Prostate gland (tissue), 2 donors: ENCODE data around the gene MIB2.
"Not testable (repeated sequence)": the region's sequence is repeated elsewhere in the genome, so short reads cannot be mapped to it uniquely, and the experiment has no call there.

Experiments used
- POLR2A ChIP-seq: fragments of 450-650 bp; IDR thresholded peaks from one replicate; pipeline ENCODE4 v1.6.1; 2016; ENCODE audit warnings: antibody characterized with exemption, mild to moderate bottlenecking
- TF ChIP-seq, protein P1 (sequence below), 4 experiments: fragments of 200-600 bp in 2 of 4; fragments of 450-650 bp in 2 of 4; sonication (generic) in 2 of 4; IDR thresholded peaks; 1 replicate in 3 of 4; 2 replicates in 1 of 4; pipeline ENCODE4 v1.5.1; 2016 to 2019; ENCODE audit warnings: antibody characterized with exemption in 4 of 4, mild to moderate bottlenecking in 2 of 4, moderate library complexity in 2 of 4

DNA sequence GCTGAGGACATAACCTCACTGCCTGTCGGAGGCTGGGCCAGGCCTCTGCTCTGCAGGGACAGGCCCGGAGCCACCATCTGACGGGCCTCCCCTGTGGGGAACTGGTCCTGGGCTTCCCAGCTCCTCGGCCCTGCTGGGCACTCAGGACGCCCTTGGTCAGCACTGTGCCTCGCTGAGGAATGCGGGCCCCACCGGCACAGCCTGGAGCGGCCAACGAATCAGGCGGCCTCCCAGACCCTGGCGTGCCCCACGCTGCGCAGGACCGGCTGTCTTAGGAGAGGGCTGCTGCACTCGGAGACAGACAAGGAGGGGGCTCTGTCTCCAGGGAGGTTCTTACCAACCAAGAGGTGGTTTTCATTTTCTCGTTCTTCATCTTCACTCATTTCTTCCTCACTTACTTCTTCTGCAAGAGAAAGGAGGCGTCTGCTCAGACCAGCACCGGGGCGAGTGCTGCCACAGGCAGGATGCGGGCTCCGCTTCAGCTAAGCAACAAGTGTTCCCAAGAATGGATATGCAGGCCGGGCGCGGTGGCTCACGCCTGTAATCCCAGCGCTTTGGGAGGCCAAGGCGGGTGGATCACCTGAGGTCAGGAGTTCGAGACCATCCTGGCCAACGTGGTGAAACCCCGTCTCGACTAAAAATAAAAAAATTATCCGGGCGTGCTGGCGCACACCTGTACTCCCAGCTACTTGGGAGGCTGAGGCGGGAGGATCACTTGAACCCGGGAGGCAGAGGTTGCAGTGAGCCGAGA lies 25.6 kb downstream of the MIB2 start:
- TF ChIP-seq, protein P1, sequence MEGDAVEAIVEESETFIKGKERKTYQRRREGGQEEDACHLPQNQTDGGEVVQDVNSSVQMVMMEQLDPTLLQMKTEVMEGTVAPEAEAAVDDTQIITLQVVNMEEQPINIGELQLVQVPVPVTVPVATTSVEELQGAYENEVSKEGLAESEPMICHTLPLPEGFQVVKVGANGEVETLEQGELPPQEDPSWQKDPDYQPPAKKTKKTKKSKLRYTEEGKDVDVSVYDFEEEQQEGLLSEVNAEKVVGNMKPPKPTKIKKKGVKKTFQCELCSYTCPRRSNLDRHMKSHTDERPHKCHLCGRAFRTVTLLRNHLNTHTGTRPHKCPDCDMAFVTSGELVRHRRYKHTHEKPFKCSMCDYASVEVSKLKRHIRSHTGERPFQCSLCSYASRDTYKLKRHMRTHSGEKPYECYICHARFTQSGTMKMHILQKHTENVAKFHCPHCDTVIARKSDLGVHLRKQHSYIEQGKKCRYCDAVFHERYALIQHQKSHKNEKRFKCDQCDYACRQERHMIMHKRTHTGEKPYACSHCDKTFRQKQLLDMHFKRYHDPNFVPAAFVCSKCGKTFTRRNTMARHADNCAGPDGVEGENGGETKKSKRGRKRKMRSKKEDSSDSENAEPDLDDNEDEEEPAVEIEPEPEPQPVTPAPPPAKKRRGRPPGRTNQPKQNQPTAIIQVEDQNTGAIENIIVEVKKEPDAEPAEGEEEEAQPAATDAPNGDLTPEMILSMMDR (IDR thresholded peaks at IDR 0.05), result not testable (repeated sequence)
- TF ChIP-seq POLR2A, result not testable (repeated sequence)
